HT1080 (cell line): ENCODE measurements around the gene PIK3R1. TPM values are rescaled to one million over a fixed set of nuclear protein-coding genes. Genes with fewer than 3 reads are reported as not detected.

ENCODE experiments used
- DNase-seq: peaks from one replicate; pipeline ENCODE4 v3.0.0-alpha.2; 2015; ENCODE audit warnings: low read depth
- total RNA-seq: library from RNA; depleted of rRNA; stranded (reverse); fragments of >200 nt; shearing (Covaris generic); gene quantifications from 2 replicates; pipeline ENCODE4 v1.2.3, GENCODE V29; 2014

Gene PIK3R1
- total RNA-seq, 1 experiment from 2014 or later, result 14.0 TPM

- no peak for DNase-seq
Observed at GRCh38 chr5:68325065-68325580, 109.6 kb downstream of the PIK3R1 start.

GRCh38 chr5:68329554-68330255 lies 114.1 kb downstream of the PIK3R1 start:
- no peak for DNase-seq

DNA sequence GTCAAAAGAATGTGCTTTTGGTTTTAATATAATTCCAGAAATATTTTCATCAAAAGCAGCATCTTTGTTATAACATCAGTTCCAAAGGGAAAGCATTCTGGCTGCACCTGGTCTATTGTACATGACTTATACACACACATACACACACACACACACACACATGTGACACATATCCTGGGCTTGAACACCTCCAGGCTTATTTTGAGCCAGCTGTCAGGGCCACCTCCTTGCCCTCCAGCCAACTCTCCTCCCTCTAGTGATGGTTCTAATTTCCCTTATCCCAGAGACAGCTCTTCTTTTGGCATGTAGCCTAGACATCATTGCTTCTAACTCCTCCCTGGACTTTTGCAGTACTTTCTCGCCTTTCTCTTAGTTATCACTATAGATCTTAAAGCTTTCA lies 115.0 kb downstream of the PIK3R1 start:
- peak; percentile 21 for DNase-seq

- DNase-seq, result peak; percentile 68
Observed at GRCh38 chr5:68331192-68332079, 115.9 kb downstream of the PIK3R1 start.

DNA sequence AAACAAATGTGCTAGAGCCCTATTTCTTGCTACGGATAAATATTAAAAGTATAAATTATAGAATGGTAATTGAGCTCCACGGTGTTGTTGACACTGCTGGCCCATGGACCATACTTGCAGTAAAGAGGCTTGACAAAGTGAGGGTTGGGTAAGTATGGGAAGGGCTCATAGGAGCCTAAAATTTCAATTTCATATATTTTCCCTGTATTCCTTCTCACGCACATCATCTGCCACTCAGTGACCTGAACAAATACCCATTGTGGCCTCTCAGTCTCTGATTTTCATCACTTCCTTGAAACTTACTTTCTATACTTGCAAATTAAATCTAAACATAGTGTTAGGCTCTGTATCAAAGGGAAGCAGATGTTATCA lies 116.5 kb downstream of the PIK3R1 start:
- DNase-seq, result no peak

GRCh38 chr5:68332556-68332955 lies 117.0 kb downstream of the PIK3R1 start:
- DNase-seq, result peak; percentile 65

DNA sequence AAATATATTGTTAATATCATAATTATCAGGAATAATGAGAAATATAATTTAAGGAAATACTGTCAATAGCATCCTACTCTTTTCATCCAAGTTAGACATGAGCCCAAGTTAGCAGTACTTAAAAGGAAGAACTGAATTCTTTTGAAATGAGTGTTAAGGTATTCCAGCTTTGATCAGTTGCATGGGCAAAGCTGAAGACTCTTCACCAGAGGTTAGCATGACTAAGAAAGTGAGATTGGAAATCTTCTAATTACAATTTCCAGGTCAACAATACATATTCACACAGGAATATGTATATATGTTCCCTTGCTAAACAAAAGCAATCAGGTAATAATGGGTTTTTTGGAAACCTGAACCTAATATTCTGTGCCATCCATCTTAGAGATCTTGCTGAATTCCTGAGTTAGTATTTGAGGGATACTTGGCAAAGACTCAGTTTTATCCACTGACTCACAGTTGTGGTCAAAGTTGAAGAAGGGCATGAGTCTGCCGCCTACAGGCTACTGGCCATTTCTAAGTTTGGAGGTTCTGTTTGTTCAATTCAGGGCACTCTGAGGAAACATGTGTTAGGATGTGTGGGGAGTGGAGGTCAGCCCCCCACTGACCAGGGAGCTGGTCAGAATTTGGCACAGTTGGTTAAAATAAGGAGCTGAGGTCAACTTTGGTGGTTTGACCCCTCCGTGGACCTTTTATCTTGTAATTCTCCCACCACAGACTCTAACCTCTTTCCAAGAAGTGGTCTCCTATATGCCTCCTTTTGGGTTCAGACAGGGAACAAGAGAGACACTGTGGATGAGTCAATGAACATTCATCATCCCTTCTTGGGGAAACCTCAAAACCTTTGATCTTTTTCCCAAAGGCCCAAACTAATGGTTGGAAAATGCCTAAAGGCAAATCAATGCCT lies 118.3 kb downstream of the PIK3R1 start:
- peak; percentile 89 for DNase-seq

DNA sequence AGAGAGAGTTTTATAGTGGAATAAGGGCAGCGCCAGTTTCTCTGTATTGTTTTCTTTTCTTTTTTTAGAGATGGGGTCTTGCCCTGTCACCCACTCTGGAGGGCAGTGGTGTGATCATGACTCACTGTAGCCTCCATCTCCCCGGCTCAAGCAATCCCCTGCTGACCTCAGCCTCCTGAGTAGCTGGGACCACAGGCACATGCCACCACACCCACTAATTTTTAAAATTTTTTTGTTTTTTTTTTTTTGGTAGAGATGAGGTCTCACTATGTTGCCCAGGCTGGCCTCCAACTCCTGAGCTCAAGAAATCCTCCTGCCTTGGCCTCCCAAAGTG lies 119.0 kb downstream of the PIK3R1 start:
- no peak for DNase-seq

DNA sequence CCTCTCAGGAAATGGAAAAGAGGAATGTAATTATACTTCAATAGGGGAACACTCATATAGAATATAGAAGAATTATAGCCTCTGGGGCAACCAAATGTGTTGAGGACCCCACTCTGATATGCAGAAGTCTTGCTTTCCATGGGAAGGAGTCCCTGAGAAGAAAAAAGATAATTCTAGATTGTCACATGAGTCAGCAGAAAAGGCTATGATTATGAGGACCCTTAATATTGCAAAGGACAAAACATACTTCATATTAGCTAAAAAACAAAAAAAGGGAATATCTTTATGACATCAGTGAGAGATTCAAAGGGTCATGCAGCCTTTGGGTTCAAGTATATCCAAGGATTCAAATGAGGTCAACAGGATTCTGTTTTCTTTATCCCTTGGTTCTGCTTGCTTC lies 119.5 kb downstream of the PIK3R1 start:
- DNase-seq, result no peak

- no peak for DNase-seq
Observed at GRCh38 chr5:68336200-68336599, 120.6 kb downstream of the PIK3R1 start.

- DNase-seq, result no peak
Observed at GRCh38 chr5:68337235-68337634, 121.7 kb downstream of the PIK3R1 start.

- DNase-seq, result no peak
Observed at GRCh38 chr5:68339921-68340321, 124.4 kb downstream of the PIK3R1 start.

DNA sequence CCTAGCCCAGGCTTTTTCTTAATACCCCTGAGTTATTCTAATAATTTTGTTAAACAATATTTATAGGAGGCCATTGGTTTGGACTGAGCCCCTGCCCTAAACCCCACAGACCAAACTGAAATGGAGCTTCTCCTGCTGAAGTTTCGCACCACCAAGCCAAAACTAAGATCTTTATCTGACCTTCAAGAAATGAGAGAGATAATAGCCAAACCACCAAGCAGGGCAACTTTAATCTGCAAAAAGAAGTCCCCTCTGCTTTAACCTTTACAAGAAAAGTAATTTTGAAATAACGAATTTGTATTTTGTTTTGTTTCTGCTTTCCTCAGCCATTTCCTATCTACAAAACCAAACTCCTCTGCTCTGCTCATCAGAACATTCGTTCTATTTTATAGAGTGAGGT lies 125.5 kb downstream of the PIK3R1 start:
- DNase-seq, result no peak

DNA sequence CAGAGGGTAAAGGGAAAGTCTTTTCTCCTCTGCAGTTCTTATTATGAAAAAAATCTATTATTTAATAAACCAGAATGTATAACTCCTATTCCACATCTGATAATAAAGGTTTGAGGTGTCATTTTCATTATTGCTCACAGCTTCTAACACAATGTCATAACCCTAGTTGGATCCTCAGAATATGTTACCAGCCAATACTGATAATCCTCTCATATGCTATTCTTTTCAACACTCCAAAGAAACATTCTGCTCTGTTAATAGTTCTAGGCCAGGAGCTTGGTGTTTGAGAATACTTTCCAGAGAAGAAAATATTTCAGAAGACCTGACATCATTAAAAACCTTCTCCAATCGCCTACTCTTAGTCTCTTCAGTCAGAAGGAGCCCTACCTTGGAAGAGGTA lies 127.1 kb downstream of the PIK3R1 start:
- DNase-seq, result no peak

DNA sequence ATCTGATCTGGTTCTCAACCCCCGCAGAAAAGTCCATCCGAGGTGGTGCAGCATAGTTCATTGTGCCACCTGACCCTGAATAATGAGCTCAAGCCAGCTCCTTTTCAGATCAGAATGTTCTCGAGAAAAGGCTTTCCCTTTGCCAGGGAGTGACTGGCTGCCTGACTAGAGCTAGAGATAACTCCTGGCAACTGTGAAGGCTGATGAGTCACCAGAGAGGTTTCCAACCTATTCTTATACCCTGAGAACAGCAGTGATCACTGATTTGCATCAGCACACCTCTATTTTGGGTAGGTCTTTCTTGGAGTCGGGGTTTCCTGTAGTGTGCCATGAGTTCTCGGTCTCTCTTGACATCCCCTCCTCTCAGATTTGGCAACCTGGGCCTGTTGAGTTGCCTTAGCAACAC lies 127.9 kb downstream of the PIK3R1 start:
- DNase-seq, result peak; percentile 67

GRCh38 chr5:68344447-68345111 lies 129.0 kb downstream of the PIK3R1 start:
- peak; percentile 70 for DNase-seq

GRCh38 chr5:68345171-68345570 lies 129.6 kb downstream of the PIK3R1 start:
- DNase-seq, result no peak

- no peak for DNase-seq
Observed at GRCh38 chr5:68345582-68345981, 130.0 kb downstream of the PIK3R1 start.

DNA sequence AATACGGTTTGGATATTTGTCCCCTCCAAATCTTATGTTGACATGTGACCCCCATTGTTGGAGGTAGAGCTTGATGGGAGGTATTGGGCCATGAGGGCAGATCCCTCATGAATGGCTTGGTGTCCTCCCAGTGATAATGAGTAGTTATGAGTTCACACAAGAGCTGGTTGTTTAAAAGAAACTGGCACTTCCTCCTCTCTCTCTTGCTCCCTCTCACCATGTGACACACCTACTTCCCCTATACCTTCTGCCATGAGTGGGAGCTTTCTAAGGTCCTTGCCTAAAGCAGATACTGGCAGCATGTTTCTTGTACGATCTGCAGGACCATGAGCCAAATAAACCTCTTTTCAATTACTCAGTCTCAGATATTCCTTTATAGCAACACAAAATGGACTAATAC lies 132.0 kb downstream of the PIK3R1 start:
- no peak for DNase-seq

DNA sequence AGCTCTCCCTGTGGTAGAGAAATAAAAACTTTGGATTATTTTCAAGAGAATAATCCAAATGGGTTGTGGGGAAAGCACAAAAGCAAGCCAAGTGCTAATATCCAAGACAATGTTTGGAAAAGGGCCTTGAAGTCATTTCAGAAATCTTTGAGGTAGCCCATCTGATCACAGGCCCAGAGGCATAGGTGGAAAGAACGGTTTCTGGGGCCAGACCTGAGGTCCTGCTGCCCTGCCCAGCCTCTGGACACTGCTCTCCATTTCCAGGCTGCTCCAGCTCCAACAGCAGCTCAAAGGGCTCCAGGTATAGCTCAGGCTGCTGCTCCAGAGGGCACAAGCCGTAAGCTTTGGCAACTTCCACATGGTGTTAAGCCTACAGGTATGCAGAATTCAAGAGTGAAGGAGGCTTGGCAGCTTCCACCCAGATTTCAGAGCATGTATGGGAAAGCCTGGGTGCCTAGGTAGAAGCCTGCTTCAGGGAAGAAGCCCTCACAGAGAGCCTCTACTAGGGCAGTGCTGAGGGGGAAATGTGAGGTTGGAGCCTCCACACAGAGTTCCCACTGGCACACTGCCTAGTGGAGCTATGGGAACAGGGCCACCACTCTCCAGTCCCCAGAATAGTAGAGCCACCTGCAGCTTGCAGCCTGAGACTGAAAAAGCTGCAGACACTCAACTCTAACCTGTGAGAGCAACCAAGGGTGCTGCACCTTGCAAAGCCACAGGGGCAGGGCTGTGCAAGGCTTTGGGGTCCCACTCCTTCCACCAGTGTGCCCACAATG lies 133.1 kb downstream of the PIK3R1 start:
- DNase-seq, result no peak
